CD14-positive monocyte (primary cell): ENCODE measurements around the gene GNAT2. TPM values are rescaled to one million over a fixed set of nuclear protein-coding genes. Genes with fewer than 3 reads are reported as not detected.
A peak's percentile ranks its signal among the peaks of the same experiment; 100 is the strongest.

Experiments used
- DNase-seq, 3 donors: peaks; one replicate each; pipeline ENCODE4 v3.0.0-alpha.2; 2011 to 2022
- H2AFZ ChIP-seq: 2 replicates; pipeline ENCODE4 v1.6.0; 2012; ENCODE audit warnings: mild to moderate bottlenecking, low read depth, low read length, inconsistent platforms; ENCODE audit not compliant: insufficient read depth, poor library complexity, severe bottlenecking
- H3K27ac ChIP-seq, 2 donors: 1 replicate in 1 of 2; 2 replicates in 1 of 2; pipeline ENCODE4 v1.5.1; 2012 to 2013; ENCODE audit warnings: low read length in 2 of 2, control low read depth in 1 of 2, inconsistent platforms in 1 of 2, low read depth in 1 of 2, mild to moderate bottlenecking in 1 of 2
- H3K27me3 ChIP-seq, 2 donors: one replicate each; pipeline versions ENCODE4 v1.6.0 to v1.6.1; 2011 to 2013; ENCODE audit warnings: low read length in 2 of 2; ENCODE audit not compliant: control insufficient read depth in 2 of 2, insufficient read depth in 2 of 2
- H3K36me3 ChIP-seq, 2 donors: replicated peaks in 1 of 2; 1 replicate in 1 of 2; 2 replicates in 1 of 2; pipeline versions ENCODE4 v1.5.1 to v1.6.1; 2012 to 2013; ENCODE audit warnings: low read length in 2 of 2, control low read depth in 1 of 2, inconsistent platforms in 1 of 2, mild to moderate bottlenecking in 1 of 2; ENCODE audit not compliant: insufficient read depth in 2 of 2, control insufficient read depth in 1 of 2
- H3K4me1 ChIP-seq, 2 donors: 1 replicate in 1 of 2; 2 replicates in 1 of 2; pipeline versions ENCODE4 v1.5.1 to v1.6.1; 2012 to 2013; ENCODE audit warnings: low read length in 2 of 2, control low read depth in 1 of 2, inconsistent platforms in 1 of 2, mild to moderate bottlenecking in 1 of 2, moderate library complexity in 1 of 2; ENCODE audit not compliant: insufficient read depth in 2 of 2, control insufficient read depth in 1 of 2
- H3K4me2 ChIP-seq: replicated peaks from 2 replicates; pipeline ENCODE3; 2012; ENCODE audit warnings: low read length, moderate library complexity, mild to moderate bottlenecking; ENCODE audit not compliant: poor library complexity, severe bottlenecking; ENCODE audit errors: extremely low read depth
- H3K4me3 ChIP-seq, 3 experiments: fragments of 200-600 bp in 1 of 3; sonication (generic) in 1 of 3; replicated peaks in 1 of 3; 1 replicate in 2 of 3; 2 replicates in 1 of 3; pipeline ENCODE4 v1.5.1; 2011 to 2013; ENCODE audit warnings: low read length in 3 of 3, mild to moderate bottlenecking in 3 of 3, control low read depth in 2 of 3, low read depth in 2 of 3, inconsistent platforms in 1 of 3, moderate library complexity in 1 of 3
- H3K79me2 ChIP-seq: 2 replicates; pipeline ENCODE4 v1.6.0; 2012; ENCODE audit warnings: mild to moderate bottlenecking, control low read depth, inconsistent platforms, low read length, moderate library complexity; ENCODE audit not compliant: insufficient read depth
- H3K9ac ChIP-seq: 2 replicates; pipeline ENCODE4 v1.6.0; 2017; ENCODE audit warnings: low read length, mild to moderate bottlenecking; ENCODE audit not compliant: insufficient read depth, poor library complexity, severe bottlenecking
- H3K9me3 ChIP-seq, 2 donors: replicated peaks in 1 of 2; 1 replicate in 1 of 2; 2 replicates in 1 of 2; pipeline versions ENCODE4 v1.5.1 to v1.6.1; 2012 to 2013; ENCODE audit warnings: low read length in 2 of 2, control low read depth in 1 of 2; ENCODE audit not compliant: control insufficient read depth in 1 of 2, insufficient read depth in 1 of 2
- H4K20me1 ChIP-seq: 2 replicates; pipeline ENCODE4 v1.6.0; 2012; ENCODE audit warnings: mild to moderate bottlenecking, low read length, control low read depth, moderate library complexity; ENCODE audit not compliant: insufficient read depth
- H3K27ac Mint-ChIP-seq, 7 donors: one replicate each; pipeline ENCODE4 v1.8.0; 2020; ENCODE audit warnings: mild to moderate bottlenecking in 7 of 7, mixed read lengths in 7 of 7, moderate library complexity in 6 of 7, inconsistent platforms in 2 of 7
- H3K27me3 Mint-ChIP-seq, 3 donors: one replicate each; pipeline ENCODE4 v1.8.0; 2021 to 2022; ENCODE audit warnings: low read depth in 3 of 3, mild to moderate bottlenecking in 3 of 3, mixed read lengths in 3 of 3, moderate library complexity in 3 of 3, inconsistent platforms in 1 of 3
- H3K36me3 Mint-ChIP-seq, 2 donors: one replicate each; pipeline ENCODE4 v1.8.0; 2020; ENCODE audit warnings: mixed read lengths in 2 of 2, inconsistent platforms in 1 of 2, mild to moderate bottlenecking in 1 of 2
- H3K4me1 Mint-ChIP-seq: one replicate; pipeline ENCODE4 v1.8.0; 2020; ENCODE audit warnings: mild to moderate bottlenecking, mixed read lengths
- H3K4me3 Mint-ChIP-seq, 2 donors: one replicate each; pipeline ENCODE4 v1.8.0; 2020; ENCODE audit warnings: mild to moderate bottlenecking in 2 of 2, mixed read lengths in 2 of 2, moderate library complexity in 1 of 2
- H3K9me3 Mint-ChIP-seq, 7 donors: one replicate each; pipeline ENCODE4 v1.8.0; 2020 to 2022; ENCODE audit warnings: mixed read lengths in 7 of 7, mild to moderate bottlenecking in 6 of 7, moderate library complexity in 6 of 7, inconsistent platforms in 2 of 7
- WGBS: methylation state at CpG from one replicate; pipeline ENCODE4 v1.1.5; 2013; ENCODE audit warnings: missing lambda C conversion rate; ENCODE audit not compliant: insufficient coverage; 5-methylcytosine and 5-hydroxymethylcytosine counted together
- intact Hi-C, 2 donors: fragments of 100-400 bp; cut with micrococcal nuclease; formaldehyde crosslinking; loops; one replicate each; pipeline versions ENCODE4 v1.15.0 to v1.15.1; 2023
- polyA plus RNA-seq, 3 donors: library from polyadenylated mRNA; depleted of rRNA in 1 of 3; unstranded in 2 of 3; stranded (reverse) in 1 of 3; fragments of 300-500 nt in 2 of 3; fragments of >200 nt in 1 of 3; fragmentation: Illumina TruSeq in 2 of 3; gene quantifications; 1 replicate in 2 of 3; 2 replicates in 1 of 3; pipeline ENCODE4 v1.2.3, GENCODE V29; 2012 to 2021
- TF ChIP-seq, protein P1 (sequence below): fragments of 200-600 bp; IDR thresholded peaks from one replicate; pipeline ENCODE4 v1.8.0; 2022; ENCODE audit warnings: antibody characterized with exemption, mild to moderate bottlenecking

The GNAT2 gene
- polyA plus RNA-seq, 3 donors, result 0.05 TPM; not detected in 2

DNA sequence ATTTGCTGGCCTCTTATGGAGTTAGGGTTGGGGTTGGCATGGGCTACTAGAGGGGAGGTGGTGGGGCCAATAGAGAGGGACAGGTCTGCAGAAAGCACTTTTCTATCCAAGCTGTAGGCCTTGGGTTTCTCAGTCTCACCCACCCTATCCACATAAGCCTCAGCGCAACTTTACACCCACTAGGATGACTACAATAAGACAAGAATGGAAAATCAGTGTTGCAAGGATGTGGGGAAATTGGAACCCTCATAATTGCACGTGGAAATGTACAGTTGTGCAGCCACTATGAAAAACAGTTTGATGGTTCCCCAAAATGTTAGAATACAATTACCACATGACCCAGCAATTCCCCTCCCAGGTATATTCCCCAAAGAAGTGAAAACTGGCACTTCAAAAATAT lies 22.4 kb upstream of the GNAT2 start:
- Mint-ChIP-seq H3K27ac (peak overlapping the region in 2 of 7 donors; percentile 28 to 69), H3K4me3 (no peak overlapping the region), H3K27me3 (peaks cover 3 to 8% (median 5%) of the 10 kb centered on the region in 3 donors), H3K36me3 (peaks cover 0 to 2% of the 10 kb centered on the region in 2 donors), H3K9me3 (peaks cover 0 to 5% (median 0%) of the 10 kb centered on the region in 7 donors), H3K4me1 (peaks cover 16% of the 10 kb centered on the region)
- H3K27me3 ChIP-seq, result no peaks in the 10 kb centered on the region
- no peaks in the 10 kb centered on the region for H3K79me2 ChIP-seq
- peaks cover 7 to 14% of the 10 kb centered on the region in 2 donors for H3K4me1 ChIP-seq
- H3K4me3 ChIP-seq, result no peak overlapping the region
- H3K9ac ChIP-seq, result no peak overlapping the region
- H3K4me2 ChIP-seq, result no peak overlapping the region
- H3K9me3 ChIP-seq, result no peaks in the 10 kb centered on the region
- no peaks in the 10 kb centered on the region for H4K20me1 ChIP-seq
- intact Hi-C loops, result loop anchor here (2.0 to 10.0 kb wide), 3 partner anchors 131 to 370 kb away; partner anchors contain the start of gene AHCYL1 (in 1 of the 2)
- TF ChIP-seq, protein P1, sequence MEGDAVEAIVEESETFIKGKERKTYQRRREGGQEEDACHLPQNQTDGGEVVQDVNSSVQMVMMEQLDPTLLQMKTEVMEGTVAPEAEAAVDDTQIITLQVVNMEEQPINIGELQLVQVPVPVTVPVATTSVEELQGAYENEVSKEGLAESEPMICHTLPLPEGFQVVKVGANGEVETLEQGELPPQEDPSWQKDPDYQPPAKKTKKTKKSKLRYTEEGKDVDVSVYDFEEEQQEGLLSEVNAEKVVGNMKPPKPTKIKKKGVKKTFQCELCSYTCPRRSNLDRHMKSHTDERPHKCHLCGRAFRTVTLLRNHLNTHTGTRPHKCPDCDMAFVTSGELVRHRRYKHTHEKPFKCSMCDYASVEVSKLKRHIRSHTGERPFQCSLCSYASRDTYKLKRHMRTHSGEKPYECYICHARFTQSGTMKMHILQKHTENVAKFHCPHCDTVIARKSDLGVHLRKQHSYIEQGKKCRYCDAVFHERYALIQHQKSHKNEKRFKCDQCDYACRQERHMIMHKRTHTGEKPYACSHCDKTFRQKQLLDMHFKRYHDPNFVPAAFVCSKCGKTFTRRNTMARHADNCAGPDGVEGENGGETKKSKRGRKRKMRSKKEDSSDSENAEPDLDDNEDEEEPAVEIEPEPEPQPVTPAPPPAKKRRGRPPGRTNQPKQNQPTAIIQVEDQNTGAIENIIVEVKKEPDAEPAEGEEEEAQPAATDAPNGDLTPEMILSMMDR, result no peak
- WGBS, result no CpG with 5 or more reads among the region's 2 CpGs
- no peak for DNase-seq
- no peak overlapping the region for H2AFZ ChIP-seq
- H3K36me3 ChIP-seq, result no peaks in the 10 kb centered on the region
- no peak overlapping the region for H3K27ac ChIP-seq

DNA sequence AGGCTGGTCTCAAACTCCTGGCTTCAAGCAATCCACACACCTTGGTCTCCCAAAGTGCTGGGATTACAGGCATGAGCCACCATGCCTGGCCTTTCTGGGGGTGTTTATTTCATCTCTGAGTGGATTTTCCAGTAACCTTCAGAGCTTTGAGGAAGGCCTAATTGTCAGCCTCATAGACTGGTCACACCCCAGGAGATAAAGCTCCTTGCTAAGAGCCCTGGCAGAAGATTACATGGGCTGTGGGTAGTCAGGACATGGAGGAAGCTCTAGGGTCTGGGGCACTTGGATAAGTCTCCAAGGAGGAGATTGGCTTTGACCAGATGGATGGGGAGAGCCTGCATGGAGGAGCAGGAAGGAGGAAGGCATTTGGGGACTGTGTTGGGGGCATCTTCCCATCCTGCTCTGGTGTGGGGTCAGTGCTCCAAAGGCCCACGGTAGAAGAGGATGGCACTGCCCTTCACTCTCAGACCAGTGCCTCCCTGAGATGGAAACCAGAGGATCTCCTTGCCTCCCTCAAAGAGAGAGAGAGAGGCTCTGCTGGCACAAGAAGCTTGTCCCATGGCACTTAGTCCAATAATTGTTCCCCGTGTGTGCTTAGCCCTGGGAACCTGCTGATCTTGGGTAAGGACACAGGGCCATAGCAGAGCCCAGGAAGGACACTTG lies 21.8 kb upstream of the GNAT2 start:
- no peak overlapping the region for H3K4me2 ChIP-seq
- no peaks in the 10 kb centered on the region for H3K79me2 ChIP-seq
- DNase-seq, result no peak
- no peaks in the 10 kb centered on the region for H3K27me3 ChIP-seq
- H3K27ac Mint-ChIP-seq, result peak overlapping the region in 2 of 7 donors; percentile 61 to 69
- peaks cover 0 to 2% of the 10 kb centered on the region in 2 donors for H3K36me3 Mint-ChIP-seq
- 96% methylated on average over 2 of the region's 2 CpGs for WGBS
- peaks cover 3 to 8% (median 3%) of the 10 kb centered on the region in 3 donors for H3K27me3 Mint-ChIP-seq
- no peaks in the 10 kb centered on the region for H3K9me3 ChIP-seq
- H4K20me1 ChIP-seq, result no peaks in the 10 kb centered on the region
- H3K4me1 Mint-ChIP-seq, result peaks cover 21% of the 10 kb centered on the region
- H3K4me1 ChIP-seq, result peaks cover 12 to 19% of the 10 kb centered on the region in 2 donors
- H2AFZ ChIP-seq, result no peak overlapping the region
- intact Hi-C loops, result loop anchor here (5.0 to 10.0 kb wide), 2 partner anchors 344 to 371 kb away; partner anchors contain the start of gene AHCYL1 (in 1 of the 2)
- TF ChIP-seq, protein P1, result no peak
- H3K4me3 Mint-ChIP-seq, result no peak overlapping the region
- H3K9ac ChIP-seq, result no peak overlapping the region
- H3K4me3 ChIP-seq, result no peak overlapping the region
- H3K27ac ChIP-seq, result no peak overlapping the region
- H3K9me3 Mint-ChIP-seq, result peaks cover 0 to 3% (median 0%) of the 10 kb centered on the region in 7 donors
- H3K36me3 ChIP-seq, result no peaks in the 10 kb centered on the region
